Measurements from ENCODE around the gene U2SURP. TPM values are rescaled to one million over a fixed set of nuclear protein-coding genes. Genes with fewer than 3 reads are reported as not detected.

The U2SURP gene
- total RNA-seq, 1 experiment from 2014 or later, result 125 TPM

DNA sequence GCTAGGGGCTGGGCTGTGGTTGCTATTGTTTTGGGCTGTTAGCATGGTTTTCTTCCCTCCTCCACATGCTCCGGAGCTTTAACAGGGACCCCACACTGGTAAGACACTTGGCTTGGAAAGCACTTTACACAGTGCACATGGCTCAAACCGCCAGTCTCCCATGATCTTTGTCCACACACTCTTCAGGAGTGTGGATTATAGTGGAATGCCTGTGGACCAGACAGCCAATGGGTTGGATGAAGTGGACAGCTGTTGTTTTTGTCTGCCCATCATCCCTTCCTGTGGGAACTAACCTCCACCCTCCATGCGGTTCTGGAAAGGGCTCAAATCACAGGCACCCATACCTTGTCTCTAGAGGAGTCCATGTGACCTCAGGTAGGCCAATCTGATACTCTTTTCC lies 47.9 kb upstream of the U2SURP start:
- ChIA-PET POLR2A (no interaction called here), CTCF (no interaction called here)
- Mint-ChIP-seq H3K4me3 (ENCODE audit: unreplicated experiment) (no peak overlapping the region), H3K27me3 (ENCODE audit: insufficient read depth, unreplicated experiment) (peaks cover 8% of the 10 kb centered on the region), H3K36me3 (ENCODE audit: insufficient read depth, unreplicated experiment) (no peaks in the 10 kb centered on the region), H3K27ac (ENCODE audit: unreplicated experiment) (no peak overlapping the region), H3K9me3 (ENCODE audit: unreplicated experiment) (no peaks in the 10 kb centered on the region), H3K4me1 (ENCODE audit: low read depth, unreplicated experiment) (peaks cover 10% of the 10 kb centered on the region)
- Histone ChIP-seq H3K27me3 (replicated peaks; ENCODE audit: control insufficient read depth, insufficient read depth, low read length) (no peaks in the 10 kb centered on the region), H3K9me3 (no peaks in the 10 kb centered on the region), H3K36me3 (ENCODE audit: control insufficient read depth, insufficient read depth, low read length) (no peaks in the 10 kb centered on the region), H3K4me3 (ENCODE audit: low read depth, low read length) (no peak overlapping the region), H3K4me1 (no peaks in the 10 kb centered on the region)
- DNase-seq, result no peak
- no TSS peak for BruUV-seq (replicated peaks)
- intact Hi-C loops (cut with micrococcal nuclease; ENCODE audit: unreplicated experiment), result no loop called here
- TF ChIP-seq, protein P1, sequence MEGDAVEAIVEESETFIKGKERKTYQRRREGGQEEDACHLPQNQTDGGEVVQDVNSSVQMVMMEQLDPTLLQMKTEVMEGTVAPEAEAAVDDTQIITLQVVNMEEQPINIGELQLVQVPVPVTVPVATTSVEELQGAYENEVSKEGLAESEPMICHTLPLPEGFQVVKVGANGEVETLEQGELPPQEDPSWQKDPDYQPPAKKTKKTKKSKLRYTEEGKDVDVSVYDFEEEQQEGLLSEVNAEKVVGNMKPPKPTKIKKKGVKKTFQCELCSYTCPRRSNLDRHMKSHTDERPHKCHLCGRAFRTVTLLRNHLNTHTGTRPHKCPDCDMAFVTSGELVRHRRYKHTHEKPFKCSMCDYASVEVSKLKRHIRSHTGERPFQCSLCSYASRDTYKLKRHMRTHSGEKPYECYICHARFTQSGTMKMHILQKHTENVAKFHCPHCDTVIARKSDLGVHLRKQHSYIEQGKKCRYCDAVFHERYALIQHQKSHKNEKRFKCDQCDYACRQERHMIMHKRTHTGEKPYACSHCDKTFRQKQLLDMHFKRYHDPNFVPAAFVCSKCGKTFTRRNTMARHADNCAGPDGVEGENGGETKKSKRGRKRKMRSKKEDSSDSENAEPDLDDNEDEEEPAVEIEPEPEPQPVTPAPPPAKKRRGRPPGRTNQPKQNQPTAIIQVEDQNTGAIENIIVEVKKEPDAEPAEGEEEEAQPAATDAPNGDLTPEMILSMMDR (IDR thresholded peaks at IDR 0.05; ENCODE audit: insufficient read depth in 1 of 2, low read depth in 1 of 2, low read length in 1 of 2, severe bottlenecking in 1 of 2, unreplicated experiment in 1 of 2), result no peak

DNA sequence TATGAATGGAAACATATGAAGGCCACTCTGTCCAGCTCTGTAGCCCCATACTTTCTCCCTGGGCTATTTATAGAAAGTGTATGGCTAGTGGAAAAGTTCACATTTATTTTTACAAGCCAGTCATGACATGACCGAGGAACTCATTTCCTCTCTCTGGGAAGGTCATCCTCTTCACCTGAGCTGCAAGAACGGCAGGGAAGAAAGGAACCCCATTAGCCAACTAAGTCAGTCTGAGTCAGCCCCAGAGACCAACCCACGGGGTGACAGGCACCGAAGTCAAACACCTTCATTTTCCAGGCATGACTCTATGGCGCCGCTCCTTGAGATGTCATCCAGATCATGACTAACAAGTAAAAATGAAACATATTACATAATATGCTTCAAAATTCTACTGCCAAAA lies 42.7 kb upstream of the U2SURP start:
- Mint-ChIP-seq H3K27ac (ENCODE audit: unreplicated experiment) (no peak overlapping the region), H3K36me3 (ENCODE audit: insufficient read depth, unreplicated experiment) (no peaks in the 10 kb centered on the region), H3K4me1 (ENCODE audit: low read depth, unreplicated experiment) (no peaks in the 10 kb centered on the region), H3K27me3 (ENCODE audit: insufficient read depth, unreplicated experiment) (peaks cover 8% of the 10 kb centered on the region), H3K4me3 (ENCODE audit: unreplicated experiment) (no peak overlapping the region), H3K9me3 (ENCODE audit: unreplicated experiment) (no peaks in the 10 kb centered on the region)
- Histone ChIP-seq H3K9me3 (no peaks in the 10 kb centered on the region), H3K4me1 (no peaks in the 10 kb centered on the region), H3K27me3 (replicated peaks; ENCODE audit: control insufficient read depth, insufficient read depth, low read length) (no peaks in the 10 kb centered on the region), H3K36me3 (ENCODE audit: control insufficient read depth, insufficient read depth, low read length) (no peaks in the 10 kb centered on the region), H3K4me3 (ENCODE audit: low read depth, low read length) (no peak overlapping the region)
- CTCF ChIA-PET, result no interaction called here
- DNase-seq, result no peak
- TF ChIP-seq, protein P1 (IDR thresholded peaks at IDR 0.05; ENCODE audit: insufficient read depth in 1 of 2, low read depth in 1 of 2, low read length in 1 of 2, severe bottlenecking in 1 of 2, unreplicated experiment in 1 of 2), result no peak
- BruUV-seq (replicated peaks), result no TSS peak
- POLR2A ChIA-PET, result no interaction called here
- intact Hi-C loops (cut with micrococcal nuclease; ENCODE audit: unreplicated experiment), result no loop called here

DNA sequence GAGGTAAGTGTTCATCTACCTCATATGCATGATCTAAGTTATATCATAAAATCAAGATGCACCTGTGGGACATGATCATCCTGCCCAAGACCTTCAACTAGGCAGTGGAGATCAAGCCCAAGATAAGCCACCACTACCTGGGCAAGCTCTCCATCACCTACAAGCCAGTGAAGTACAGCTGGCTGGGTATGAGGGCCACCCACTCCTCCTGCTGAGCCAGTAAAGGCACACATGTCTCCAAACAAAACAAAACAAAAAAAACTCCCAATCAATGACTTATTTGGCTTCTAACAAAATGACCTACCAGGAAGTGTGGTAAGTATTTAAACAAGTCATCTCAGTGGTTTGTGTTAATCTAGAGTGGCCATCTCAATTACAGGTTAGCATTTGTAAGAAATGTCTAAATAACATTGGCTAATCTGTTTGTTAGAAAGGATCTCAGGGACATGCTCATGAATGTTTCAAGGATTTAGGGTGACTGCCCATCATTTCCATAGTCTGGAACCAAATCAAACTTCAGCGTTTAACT lies 41.0 kb upstream of the U2SURP start:
- CTCF ChIA-PET, result no interaction called here
- H3K4me3 ChIP-seq (ENCODE audit: low read depth, low read length), result no peak overlapping the region
- H3K36me3 ChIP-seq (ENCODE audit: control insufficient read depth, insufficient read depth, low read length), result no peaks in the 10 kb centered on the region
- Mint-ChIP-seq H3K36me3 (ENCODE audit: insufficient read depth, unreplicated experiment) (no peaks in the 10 kb centered on the region), H3K9me3 (ENCODE audit: unreplicated experiment) (no peaks in the 10 kb centered on the region), H3K4me3 (ENCODE audit: unreplicated experiment) (no peak overlapping the region), H3K27me3 (ENCODE audit: insufficient read depth, unreplicated experiment) (peaks cover 15% of the 10 kb centered on the region), H3K4me1 (ENCODE audit: low read depth, unreplicated experiment) (no peaks in the 10 kb centered on the region), H3K27ac (ENCODE audit: unreplicated experiment) (no peak overlapping the region)
- H3K9me3 ChIP-seq, result no peaks in the 10 kb centered on the region
- H3K4me1 ChIP-seq, result no peaks in the 10 kb centered on the region
- TF ChIP-seq, protein P1 (IDR thresholded peaks at IDR 0.05; ENCODE audit: insufficient read depth in 1 of 2, low read depth in 1 of 2, low read length in 1 of 2, severe bottlenecking in 1 of 2, unreplicated experiment in 1 of 2), result no peak
- no peak for DNase-seq
- no TSS peak for BruUV-seq (replicated peaks)
- H3K27me3 ChIP-seq (replicated peaks; ENCODE audit: control insufficient read depth, insufficient read depth, low read length), result no peaks in the 10 kb centered on the region
- POLR2A ChIA-PET, result no interaction called here
- intact Hi-C loops (cut with micrococcal nuclease; ENCODE audit: unreplicated experiment), result no loop called here

Data from Caco-2 (cell line).